T-helper 17 cell (primary cell): ENCODE measurements around the gene LAMC1. TPM values are rescaled to one million over a fixed set of nuclear protein-coding genes. Genes with fewer than 3 reads are reported as not detected.

Experiments used
- ATAC-seq: fragments of 150-1000 bp; cut with Tn5 transposase; 2 replicates; pipeline ENCODE4 v1.10.0; 2021; ENCODE audit warnings: mild to moderate bottlenecking, moderate library complexity
- DNase-seq, 3 donors: peaks; one replicate each; pipeline versions ENCODE4 v3.0.0 to v3.0.0-alpha.2; 2020 to 2021
- H3K9me3 ChIP-seq: one replicate; pipeline ENCODE4 v1.7.0; 2013; ENCODE audit warnings: low read length, mild to moderate bottlenecking; ENCODE audit not compliant: control insufficient read depth, poor library complexity, severe bottlenecking
- H3K27ac Mint-ChIP-seq: one replicate; pipeline ENCODE4 v1.8.0; 2022; ENCODE audit warnings: mild to moderate bottlenecking, moderate library complexity, mixed read lengths
- H3K27me3 Mint-ChIP-seq: one replicate; pipeline ENCODE4 v1.8.0; 2022; ENCODE audit warnings: mixed read lengths
- H3K36me3 Mint-ChIP-seq: one replicate; pipeline ENCODE4 v1.8.0; 2022; ENCODE audit warnings: low read depth, mixed read lengths
- H3K4me1 Mint-ChIP-seq: one replicate; pipeline ENCODE4 v1.8.0; 2022; ENCODE audit warnings: mild to moderate bottlenecking, mixed read lengths
- H3K4me3 Mint-ChIP-seq: one replicate; pipeline ENCODE4 v1.8.0; 2022; ENCODE audit warnings: mild to moderate bottlenecking, moderate library complexity, mixed read lengths
- total RNA-seq, 4 donors: library from RNA in 2 of 4; stranded (reverse) in 2 of 4; gene quantifications; one replicate each; pipeline ENCODE4 v1.2.3 and lab custom pipeline; 2022 to 2026

The LAMC1 gene
- total RNA-seq, 2 donors from 2014 or later = 0.70 to 0.83 TPM

GRCh38 chr1:183173828-183174227, 150.6 kb downstream of the LAMC1 start:
- DNase-seq = no peak
- Mint-ChIP-seq H3K4me3 (no peak overlapping the region), H3K27ac (no peak overlapping the region), H3K36me3 (no peaks in the 10 kb centered on the region), H3K4me1 (no peaks in the 10 kb centered on the region), H3K27me3 (peaks cover 13% of the 10 kb centered on the region)
- no peaks in the 10 kb centered on the region for H3K9me3 ChIP-seq
- ATAC-seq = no peak

DNA sequence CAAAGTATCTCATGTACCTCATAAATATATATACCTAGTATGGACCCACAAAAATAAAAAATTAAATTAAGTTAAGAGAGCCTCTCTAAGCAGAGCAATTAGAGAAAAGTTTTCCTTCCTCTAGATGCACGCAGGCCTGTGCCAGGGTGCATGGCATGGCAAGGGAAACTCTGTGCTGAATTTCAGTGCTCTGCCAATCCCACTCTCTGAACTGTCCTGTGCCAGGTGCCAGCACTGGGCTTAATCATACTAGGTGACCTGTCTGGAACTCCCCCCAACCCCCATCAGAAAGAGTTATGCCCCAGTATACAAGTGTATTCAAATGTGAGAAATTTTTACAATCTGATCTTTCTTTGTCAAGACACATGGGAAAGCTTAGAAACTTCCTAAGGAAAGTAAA, 152.4 kb downstream of the LAMC1 start:
- no peak overlapping the region for H3K27ac Mint-ChIP-seq
- no peak overlapping the region for H3K4me3 Mint-ChIP-seq
- ATAC-seq (no peak), DNase-seq (no peak)
- no peaks in the 10 kb centered on the region for H3K9me3 ChIP-seq
- no peaks in the 10 kb centered on the region for H3K36me3 Mint-ChIP-seq
- H3K27me3 Mint-ChIP-seq = peaks cover 10% of the 10 kb centered on the region
- no peaks in the 10 kb centered on the region for H3K4me1 Mint-ChIP-seq

DNA sequence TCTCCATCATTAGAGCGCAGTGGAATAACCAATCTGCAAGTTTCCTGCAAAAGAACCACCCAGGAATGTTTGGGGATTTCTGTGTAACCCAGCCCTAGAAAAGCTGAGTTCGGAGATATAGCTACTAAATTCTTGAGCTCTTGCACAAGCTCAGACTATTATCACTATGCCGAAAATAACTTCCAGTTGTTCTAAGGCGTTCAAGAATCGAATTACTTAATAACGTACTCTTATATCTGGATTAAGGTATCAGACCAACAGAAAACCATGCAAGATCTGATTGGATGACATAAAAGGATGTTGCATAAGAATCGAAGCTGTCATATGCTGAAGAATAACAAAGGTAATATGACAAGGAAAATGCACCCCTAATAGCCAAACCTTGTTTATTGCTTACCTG, 155.3 kb downstream of the LAMC1 start:
- ATAC-seq (no peak), DNase-seq (no peak)
- H3K4me1 Mint-ChIP-seq = no peaks in the 10 kb centered on the region
- H3K27me3 Mint-ChIP-seq = peaks cover 4% of the 10 kb centered on the region
- H3K9me3 ChIP-seq = no peaks in the 10 kb centered on the region
- no peaks in the 10 kb centered on the region for H3K36me3 Mint-ChIP-seq
- no peak overlapping the region for H3K4me3 Mint-ChIP-seq
- H3K27ac Mint-ChIP-seq = no peak overlapping the region

DNA sequence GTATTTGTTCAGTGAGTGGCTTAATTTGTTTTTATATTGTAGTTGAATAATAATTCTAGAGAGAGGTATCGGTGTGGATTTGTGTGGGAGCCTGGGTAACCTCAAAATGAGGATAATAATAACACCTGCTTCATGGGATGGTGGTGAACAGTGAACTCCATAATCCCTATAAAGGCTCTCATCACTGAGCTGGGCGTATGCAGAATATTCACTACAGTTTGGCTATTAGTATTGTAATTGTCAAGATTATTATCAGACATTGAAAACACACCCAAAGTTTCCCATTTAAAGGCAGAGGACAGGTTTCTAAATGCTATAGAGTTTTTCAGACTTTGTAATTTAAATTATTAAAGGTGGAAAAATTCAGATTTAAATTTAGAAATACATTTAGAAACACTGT, 155.8 kb downstream of the LAMC1 start:
- ATAC-seq (no peak), DNase-seq (no peak)
- no peak overlapping the region for H3K4me3 Mint-ChIP-seq
- no peaks in the 10 kb centered on the region for H3K36me3 Mint-ChIP-seq
- no peaks in the 10 kb centered on the region for H3K9me3 ChIP-seq
- no peak overlapping the region for H3K27ac Mint-ChIP-seq
- H3K27me3 Mint-ChIP-seq = peaks cover 4% of the 10 kb centered on the region
- no peaks in the 10 kb centered on the region for H3K4me1 Mint-ChIP-seq

- H3K4me1 Mint-ChIP-seq = no peaks in the 10 kb centered on the region
- H3K36me3 Mint-ChIP-seq = no peaks in the 10 kb centered on the region
- H3K9me3 ChIP-seq = no peaks in the 10 kb centered on the region
- H3K4me3 Mint-ChIP-seq = no peak overlapping the region
- H3K27me3 Mint-ChIP-seq = peaks cover 5% of the 10 kb centered on the region
- DNase-seq (no peak), ATAC-seq (no peak)
- H3K27ac Mint-ChIP-seq = no peak overlapping the region
Observed at GRCh38 chr1:183180218-183180617, 157.0 kb downstream of the LAMC1 start.

GRCh38 chr1:183180634-183181056, 157.4 kb downstream of the LAMC1 start:
- Mint-ChIP-seq H3K4me1 (no peaks in the 10 kb centered on the region), H3K27me3 (peaks cover 9% of the 10 kb centered on the region), H3K4me3 (no peak overlapping the region), H3K36me3 (peaks cover 2% of the 10 kb centered on the region), H3K27ac (no peak overlapping the region)
- DNase-seq (no peak), ATAC-seq (peak; percentile 52)
- no peaks in the 10 kb centered on the region for H3K9me3 ChIP-seq

DNA sequence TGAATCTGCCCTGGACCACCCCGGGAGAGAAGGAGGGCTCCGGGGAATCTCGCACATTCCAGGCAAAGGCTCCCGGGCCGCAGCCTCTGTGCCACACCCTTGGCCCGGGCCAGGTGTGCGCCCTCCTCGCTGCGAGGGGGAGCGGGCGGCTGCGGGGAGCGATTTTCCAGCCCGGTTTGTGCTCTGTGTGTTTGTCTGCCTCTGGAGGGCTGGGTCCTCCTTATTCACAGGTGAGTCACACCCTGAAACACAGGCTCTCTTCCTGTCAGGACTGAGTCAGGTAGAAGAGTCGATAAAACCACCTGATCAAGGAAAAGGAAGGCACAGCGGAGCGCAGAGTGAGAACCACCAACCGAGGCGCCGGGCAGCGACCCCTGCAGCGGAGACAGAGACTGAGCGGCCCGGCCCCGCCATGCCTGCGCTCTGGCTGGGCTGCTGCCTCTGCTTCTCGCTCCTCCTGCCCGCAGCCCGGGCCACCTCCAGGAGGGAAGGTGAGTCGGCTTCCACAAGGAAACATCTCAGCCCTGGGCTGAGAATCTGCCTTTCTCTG, 162.8 kb downstream of the LAMC1 start, which contains the start of gene LAMC2:
Gene LAMC2 (plus strand): TSS at position 324 of the 550 bp plus-strand sequence. CDS start 89 bp downstream, at position 413.
- no peak for DNase-seq
- ATAC-seq = no peak
- H3K9me3 ChIP-seq = no peaks in the 10 kb centered on the region
- Mint-ChIP-seq H3K27me3 (peaks cover 46% of the 10 kb centered on the region), H3K27ac (no peak within 1 kb of the TSS), H3K4me3 (no peak within 1 kb of the TSS), H3K4me1 (no peaks in the 10 kb centered on the region), H3K36me3 (peaks cover 5% of the 10 kb centered on the region)

DNA sequence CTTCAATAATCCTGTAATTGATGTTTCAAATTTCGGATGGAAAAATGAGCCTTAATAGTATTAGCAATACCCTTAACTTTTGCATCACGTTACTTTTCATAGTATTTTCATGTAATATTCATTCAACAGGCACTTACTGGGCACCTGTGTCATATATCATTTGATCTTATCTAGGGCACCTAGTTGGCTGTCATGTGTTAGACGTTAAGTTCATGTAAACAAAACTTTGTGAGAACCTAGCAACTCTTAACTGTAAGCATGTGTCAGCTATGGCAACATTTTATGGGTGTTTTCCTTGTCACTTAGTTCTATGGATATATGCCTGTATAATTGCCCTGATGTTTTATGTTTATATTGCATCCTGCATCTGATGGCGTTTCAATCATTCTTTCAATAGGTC, 163.6 kb downstream of the LAMC1 start:
- Mint-ChIP-seq H3K4me3 (no peak overlapping the region), H3K36me3 (peaks cover 5% of the 10 kb centered on the region), H3K4me1 (no peaks in the 10 kb centered on the region), H3K27ac (no peak overlapping the region), H3K27me3 (peaks cover 52% of the 10 kb centered on the region)
- ATAC-seq (no peak), DNase-seq (no peak)
- no peaks in the 10 kb centered on the region for H3K9me3 ChIP-seq

DNA sequence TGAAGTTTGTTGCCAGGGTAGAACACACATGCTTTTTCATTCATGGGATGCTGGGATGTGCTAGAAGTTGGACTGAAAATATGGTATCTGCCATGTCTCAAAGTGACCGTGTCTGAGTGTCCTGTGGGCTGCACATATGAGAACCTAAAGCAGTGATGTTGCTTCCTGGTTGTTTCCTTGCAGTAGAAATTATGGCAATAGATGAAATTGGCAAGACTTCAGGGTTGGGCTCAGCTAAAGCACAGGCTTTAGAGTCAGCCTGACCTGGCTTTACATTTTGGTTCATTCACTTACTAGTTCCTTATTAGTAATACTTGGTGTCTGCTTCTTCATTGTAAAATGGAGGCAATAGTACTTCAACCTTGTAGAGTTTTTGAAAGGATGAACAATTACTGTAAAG, 165.0 kb downstream of the LAMC1 start:
- Mint-ChIP-seq H3K4me1 (no peaks in the 10 kb centered on the region), H3K27me3 (peaks cover 51% of the 10 kb centered on the region), H3K4me3 (no peak overlapping the region), H3K27ac (no peak overlapping the region), H3K36me3 (peaks cover 5% of the 10 kb centered on the region)
- ATAC-seq = no peak
- DNase-seq = no peak
- H3K9me3 ChIP-seq = no peaks in the 10 kb centered on the region

- peaks cover 4% of the 10 kb centered on the region for H3K36me3 Mint-ChIP-seq
- H3K4me3 Mint-ChIP-seq = no peak overlapping the region
- H3K27me3 Mint-ChIP-seq = peaks cover 32% of the 10 kb centered on the region
- H3K27ac Mint-ChIP-seq = no peak overlapping the region
- no peak for ATAC-seq
- H3K9me3 ChIP-seq = no peaks in the 10 kb centered on the region
- DNase-seq = no peak
- H3K4me1 Mint-ChIP-seq = peaks cover 10% of the 10 kb centered on the region
Observed at GRCh38 chr1:183191833-183192232, 168.6 kb downstream of the LAMC1 start.

DNA sequence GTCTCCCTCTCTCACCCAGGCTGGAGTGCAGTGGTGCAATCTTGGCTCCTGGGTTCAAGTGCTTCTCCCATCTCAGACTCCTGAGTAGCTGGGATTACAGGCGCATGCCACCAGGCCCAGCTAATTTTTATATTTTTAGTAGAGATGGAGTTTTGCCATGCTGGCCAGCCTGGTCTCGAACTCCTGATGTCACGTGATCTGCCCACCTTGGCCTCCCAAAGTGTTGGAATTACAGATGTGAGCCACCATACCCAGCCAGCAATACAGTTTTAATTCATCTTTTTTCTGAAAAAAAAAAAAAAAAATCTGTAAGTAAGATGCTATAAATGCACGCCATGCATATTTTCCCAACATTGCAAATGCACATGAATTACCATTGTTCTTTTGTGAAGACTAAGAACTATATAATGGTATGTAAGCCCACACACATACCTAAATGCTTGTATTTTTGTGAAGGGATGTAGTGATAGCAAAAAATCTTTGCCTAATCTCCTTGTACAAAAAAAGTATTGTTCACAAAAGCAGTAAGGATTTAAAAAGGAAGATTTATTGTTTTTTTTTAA, 170.8 kb downstream of the LAMC1 start:
- no peaks in the 10 kb centered on the region for H3K9me3 ChIP-seq
- Mint-ChIP-seq H3K27ac (no peak overlapping the region), H3K36me3 (peaks cover 6% of the 10 kb centered on the region), H3K4me3 (no peak overlapping the region), H3K4me1 (peaks cover 10% of the 10 kb centered on the region), H3K27me3 (peaks cover 19% of the 10 kb centered on the region)
- DNase-seq = no peak
- no peak for ATAC-seq

GRCh38 chr1:183194527-183195141, 171.4 kb downstream of the LAMC1 start:
- H3K27me3 Mint-ChIP-seq = peaks cover 23% of the 10 kb centered on the region
- H3K4me3 Mint-ChIP-seq = peak overlapping the region; percentile 59
- peak overlapping the region; percentile 86 for H3K27ac Mint-ChIP-seq
- H3K9me3 ChIP-seq = no peaks in the 10 kb centered on the region
- DNase-seq (no peak), ATAC-seq (peak; percentile 67)
- H3K36me3 Mint-ChIP-seq = peaks cover 9% of the 10 kb centered on the region
- H3K4me1 Mint-ChIP-seq = peaks cover 10% of the 10 kb centered on the region

DNA sequence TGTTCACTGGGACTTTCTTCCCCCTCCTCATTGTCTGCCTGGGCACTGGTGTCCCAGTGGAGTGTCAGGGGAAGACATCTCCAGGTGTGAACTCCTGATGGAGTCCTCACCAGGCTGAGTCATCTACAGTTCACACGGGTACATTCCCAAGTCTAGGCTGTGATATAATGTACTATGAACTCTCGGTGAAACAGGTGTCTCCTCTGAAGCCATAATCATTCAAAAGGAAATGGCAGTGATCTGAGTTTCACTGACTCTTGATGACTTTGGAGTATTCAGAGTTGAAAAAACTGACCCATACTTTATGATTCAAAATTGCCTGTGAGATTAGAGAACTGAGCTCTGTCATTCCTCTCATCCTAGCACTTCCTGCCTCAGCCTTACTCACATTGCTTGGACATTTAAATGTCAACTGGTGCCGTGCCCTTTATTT, 171.9 kb downstream of the LAMC1 start:
- H3K27me3 Mint-ChIP-seq = peaks cover 23% of the 10 kb centered on the region
- H3K4me1 Mint-ChIP-seq = peaks cover 10% of the 10 kb centered on the region
- peak overlapping the region; percentile 59 for H3K4me3 Mint-ChIP-seq
- H3K27ac Mint-ChIP-seq = peak overlapping the region; percentile 86
- ATAC-seq = peak; percentile 23
- H3K36me3 Mint-ChIP-seq = peaks cover 12% of the 10 kb centered on the region
- DNase-seq = no peak
- H3K9me3 ChIP-seq = no peaks in the 10 kb centered on the region
